Osteoblast (primary cell): Measurements from ENCODE around the gene RARA. TPM values are rescaled to one million over a fixed set of nuclear protein-coding genes. Genes with fewer than 3 reads are reported as not detected.
A peak's percentile ranks its signal among the peaks of the same experiment; 100 is the strongest.
"Not testable (repeated sequence)": the region's sequence is repeated elsewhere in the genome, so short reads cannot be mapped to it uniquely, and the experiment has no call there.

Experiments used
- DNase-seq: peaks from one replicate; pipeline ENCODE4 v3.0.0; 2011; ENCODE audit warnings: low spot score, mixed read lengths; ENCODE audit not compliant: insufficient read length; ENCODE audit errors: missing footprints
- H2AFZ ChIP-seq: 2 replicates; pipeline ENCODE4 v1.6.0; 2011; ENCODE audit warnings: mild to moderate bottlenecking, low read length
- H3K27ac ChIP-seq: 2 replicates; pipeline ENCODE4 v1.5.1; 2011; ENCODE audit warnings: mild to moderate bottlenecking, low read depth, low read length, moderate library complexity
- H3K27me3 ChIP-seq: 2 replicates; pipeline ENCODE4 v1.6.0; 2012; ENCODE audit warnings: mild to moderate bottlenecking, control low read depth, inconsistent platforms, low read length, moderate library complexity; ENCODE audit not compliant: insufficient read depth
- H3K36me3 ChIP-seq: 2 replicates; pipeline ENCODE4 v1.5.1; 2011; ENCODE audit warnings: mild to moderate bottlenecking, low read length, control low read depth, moderate library complexity; ENCODE audit not compliant: insufficient read depth
- H3K4me1 ChIP-seq: 2 replicates; pipeline ENCODE4 v1.5.1; 2011; ENCODE audit warnings: mild to moderate bottlenecking, low read length, control low read depth, moderate library complexity; ENCODE audit not compliant: insufficient read depth
- H3K4me2 ChIP-seq: 2 replicates; pipeline ENCODE4 v1.6.0; 2011; ENCODE audit warnings: mild to moderate bottlenecking, low read length; ENCODE audit not compliant: insufficient read depth
- H3K4me3 ChIP-seq: fragments of 200-600 bp; sonication (generic); 3 replicates; pipeline ENCODE4 v1.5.1; 2012; ENCODE audit warnings: mild to moderate bottlenecking, low read length, inconsistent platforms; ENCODE audit not compliant: insufficient read depth
- H3K79me2 ChIP-seq: 2 replicates; pipeline ENCODE4 v1.6.0; 2012; ENCODE audit warnings: mild to moderate bottlenecking, low read length, control low read depth, inconsistent platforms; ENCODE audit not compliant: insufficient read depth
- H3K9me3 ChIP-seq: 2 replicates; pipeline ENCODE4 v1.5.1; 2011; ENCODE audit warnings: low read depth, low read length, control low read depth
- H4K20me1 ChIP-seq: 2 replicates; pipeline ENCODE4 v1.6.0; 2012; ENCODE audit warnings: mild to moderate bottlenecking, low read length, control low read depth; ENCODE audit not compliant: insufficient read depth
- CTCF ChIP-seq: IDR thresholded peaks from 2 replicates; pipeline ENCODE4 v1.5.1; 2011; ENCODE audit warnings: mild to moderate bottlenecking, low read depth, low read length, moderate library complexity; ENCODE audit errors: extremely low read depth
- total RNA-seq: library from RNA; depleted of rRNA; stranded (reverse); fragments of >200 nt; gene quantifications from 2 replicates; pipeline ENCODE4 v1.2.3, GENCODE V29; 2012

RARA gene
- total RNA-seq, 1 donor, result 31.1 TPM

- H3K4me3 ChIP-seq, result no peak overlapping the region
- H3K79me2 ChIP-seq, result no peaks in the 10 kb centered on the region
- H3K4me1 ChIP-seq, result no peaks in the 10 kb centered on the region
- no peak overlapping the region for H3K4me2 ChIP-seq
- no peaks in the 10 kb centered on the region for H3K27me3 ChIP-seq
- no peaks in the 10 kb centered on the region for H3K36me3 ChIP-seq
- peaks cover 2% of the 10 kb centered on the region for H4K20me1 ChIP-seq
- no peak overlapping the region for H3K27ac ChIP-seq
- DNase-seq, result peak; percentile 76
- no peak for TF ChIP-seq CTCF
- no peak overlapping the region for H2AFZ ChIP-seq
- H3K9me3 ChIP-seq, result no peaks in the 10 kb centered on the region
Observed at GRCh38 chr17:40371261-40371929, 62.4 kb downstream of the RARA start.

DNA sequence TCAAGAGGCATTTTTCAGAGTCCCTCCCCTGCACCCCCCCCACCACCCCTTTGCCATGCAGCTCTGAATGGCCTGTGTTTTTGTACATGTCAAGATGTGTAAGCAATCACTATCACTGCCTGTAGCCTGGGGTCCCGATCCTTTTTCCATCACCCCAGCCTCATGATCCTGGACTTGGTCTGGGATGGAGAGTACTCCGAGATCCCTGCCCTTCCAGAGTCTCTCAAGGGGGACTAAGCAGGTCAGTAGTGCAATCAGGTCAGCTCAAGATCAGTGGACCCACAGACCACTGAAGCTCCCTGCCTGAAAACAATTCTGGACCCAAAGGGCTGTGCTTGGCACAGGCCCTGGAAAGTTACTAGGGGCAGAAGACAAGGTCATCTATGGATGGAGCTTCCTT is 63.1 kb downstream of the RARA start:
- no peak overlapping the region for H2AFZ ChIP-seq
- no peaks in the 10 kb centered on the region for H3K36me3 ChIP-seq
- DNase-seq, result peak; percentile 56
- H3K4me1 ChIP-seq, result no peaks in the 10 kb centered on the region
- no peaks in the 10 kb centered on the region for H4K20me1 ChIP-seq
- H3K79me2 ChIP-seq, result no peaks in the 10 kb centered on the region
- H3K4me3 ChIP-seq, result no peak overlapping the region
- no peak overlapping the region for H3K4me2 ChIP-seq
- no peak overlapping the region for H3K27ac ChIP-seq
- no peaks in the 10 kb centered on the region for H3K9me3 ChIP-seq
- no peak for TF ChIP-seq CTCF
- H3K27me3 ChIP-seq, result no peaks in the 10 kb centered on the region

- not testable (repeated sequence) for H3K4me2 ChIP-seq, H3K27ac ChIP-seq, H4K20me1 ChIP-seq, H3K36me3 ChIP-seq, DNase-seq, H3K9me3 ChIP-seq, H2AFZ ChIP-seq, H3K4me3 ChIP-seq, H3K27me3 ChIP-seq, H3K4me1 ChIP-seq, H3K79me2 ChIP-seq
Observed at GRCh38 chr17:40372644-40373043, 63.7 kb downstream of the RARA start.

GRCh38 chr17:40373324-40373723 is 64.3 kb downstream of the RARA start:
- Histone ChIP-seq H4K20me1 (no peaks in the 10 kb centered on the region), H3K27me3 (no peaks in the 10 kb centered on the region), H3K9me3 (no peaks in the 10 kb centered on the region), H3K4me2 (no peak overlapping the region), H3K27ac (no peak overlapping the region), H3K4me3 (no peak overlapping the region), H3K36me3 (no peaks in the 10 kb centered on the region), H2AFZ (no peak overlapping the region), H3K4me1 (no peaks in the 10 kb centered on the region), H3K79me2 (no peaks in the 10 kb centered on the region)
- no peak for TF ChIP-seq CTCF
- DNase-seq, result peak; percentile 73
